Nephron (organoid): ENCODE results near the gene WWOX.

Source experiments
- H3K27ac Mint-ChIP-seq, 3 experiments: 2 replicates each; pipeline ENCODE4 v1.8.0; 2020; ENCODE audit warnings: mixed read lengths in 3 of 3, mild to moderate bottlenecking in 2 of 3, moderate library complexity in 1 of 3
- H3K27me3 Mint-ChIP-seq: 2 replicates; pipeline ENCODE4 v1.8.0; 2021; ENCODE audit warnings: low read depth, mild to moderate bottlenecking, moderate library complexity, mixed read lengths
- H3K36me3 Mint-ChIP-seq: 2 replicates; pipeline ENCODE4 v1.8.0; 2020; ENCODE audit warnings: low read depth, mixed read lengths
- H3K4me1 Mint-ChIP-seq: 2 replicates; pipeline ENCODE4 v1.8.0; 2020; ENCODE audit warnings: mixed read lengths
- H3K4me3 Mint-ChIP-seq, 3 experiments: 2 replicates each; pipeline ENCODE4 v1.8.0; 2020; ENCODE audit warnings: mild to moderate bottlenecking in 3 of 3, mixed read lengths in 3 of 3, moderate library complexity in 2 of 3
- H3K9me3 Mint-ChIP-seq: 2 replicates; pipeline ENCODE4 v1.8.0; 2020; ENCODE audit warnings: mixed read lengths
- CTCF ChIP-seq, 3 experiments: fragments of 200-600 bp; sonication (generic); IDR thresholded peaks; one replicate each; pipeline ENCODE4 v1.5.0; 2021; ENCODE audit warnings: antibody characterized with exemption in 3 of 3; ENCODE audit not compliant: unreplicated experiment in 3 of 3

WWOX gene

GRCh38 chr16:78122774-78123315, 23.4 kb downstream of the WWOX start:
- Mint-ChIP-seq H3K36me3 (peaks cover 18% of the 10 kb centered on the region), H3K27me3 (no peaks in the 10 kb centered on the region), H3K4me1 (peaks cover 30% of the 10 kb centered on the region), H3K9me3 (no peaks in the 10 kb centered on the region), H3K4me3 (peak overlapping the region in 2 of 3 experiments; percentile 48 to 56), H3K27ac (peak overlapping the region; percentile 72 to 89 (median 79))
- TF ChIP-seq CTCF (IDR thresholded peaks at IDR 0.05; ENCODE audit: unreplicated experiment in 3 of 3), result peak; percentile 57 to 67 (median 58)

GRCh38 chr16:78125112-78125844, 25.8 kb downstream of the WWOX start:
- no peaks in the 10 kb centered on the region for H3K27me3 Mint-ChIP-seq
- H3K4me1 Mint-ChIP-seq, result peaks cover 34% of the 10 kb centered on the region
- TF ChIP-seq CTCF (IDR thresholded peaks at IDR 0.05; ENCODE audit: unreplicated experiment in 3 of 3), result no peak
- H3K27ac Mint-ChIP-seq, result no peak overlapping the region
- H3K36me3 Mint-ChIP-seq, result peaks cover 21% of the 10 kb centered on the region
- no peak overlapping the region for H3K4me3 Mint-ChIP-seq
- H3K9me3 Mint-ChIP-seq, result no peaks in the 10 kb centered on the region

- no peaks in the 10 kb centered on the region for H3K9me3 Mint-ChIP-seq
Observed at GRCh38 chr16:78126662-78127061, 27.2 kb downstream of the WWOX start.

GRCh38 chr16:78127130-78127529, 27.7 kb downstream of the WWOX start:
- Mint-ChIP-seq H3K27me3 (no peaks in the 10 kb centered on the region), H3K36me3 (peaks cover 18% of the 10 kb centered on the region), H3K4me1 (peaks cover 34% of the 10 kb centered on the region), H3K27ac (peak overlapping the region in 1 of 3 experiments; percentile 25), H3K4me3 (no peak overlapping the region), H3K9me3 (no peaks in the 10 kb centered on the region)
- no peak for TF ChIP-seq CTCF (IDR thresholded peaks at IDR 0.05; ENCODE audit: unreplicated experiment in 3 of 3)

More at GRCh38 chr16:78126662-78127061, 27.2 kb downstream of the WWOX start:
- Mint-ChIP-seq H3K27ac (no peak overlapping the region), H3K36me3 (peaks cover 17% of the 10 kb centered on the region), H3K27me3 (no peaks in the 10 kb centered on the region), H3K4me1 (peaks cover 34% of the 10 kb centered on the region), H3K4me3 (no peak overlapping the region)
- no peak for TF ChIP-seq CTCF (IDR thresholded peaks at IDR 0.05; ENCODE audit: unreplicated experiment in 3 of 3)

- peaks cover 28% of the 10 kb centered on the region for H3K36me3 Mint-ChIP-seq
- H3K4me3 Mint-ChIP-seq, result no peak overlapping the region
- H3K4me1 Mint-ChIP-seq, result peaks cover 29% of the 10 kb centered on the region
- peak overlapping the region in 1 of 3 experiments; percentile 45 for H3K27ac Mint-ChIP-seq
- no peaks in the 10 kb centered on the region for H3K27me3 Mint-ChIP-seq
- H3K9me3 Mint-ChIP-seq, result no peaks in the 10 kb centered on the region
- TF ChIP-seq CTCF (IDR thresholded peaks at IDR 0.05; ENCODE audit: unreplicated experiment in 3 of 3), result no peak
Observed at GRCh38 chr16:78128913-78129312, 29.5 kb downstream of the WWOX start.

GRCh38 chr16:78129349-78129748, 29.9 kb downstream of the WWOX start:
- Mint-ChIP-seq H3K4me1 (peaks cover 29% of the 10 kb centered on the region), H3K9me3 (no peaks in the 10 kb centered on the region), H3K27ac (peak overlapping the region in 1 of 3 experiments; percentile 45), H3K36me3 (peaks cover 29% of the 10 kb centered on the region), H3K27me3 (no peaks in the 10 kb centered on the region), H3K4me3 (no peak overlapping the region)
- no peak for TF ChIP-seq CTCF (IDR thresholded peaks at IDR 0.05; ENCODE audit: unreplicated experiment in 3 of 3)
